GM18499 (cell line): ENCODE data around the gene SSBP3.
"Not testable (repeated sequence)": the region's sequence is repeated elsewhere in the genome, so short reads cannot be mapped to it uniquely, and the experiment has no call there.

Source experiments
- ATAC-seq: cut with Tn5 transposase; IDR thresholded peaks from one replicate; pipeline ENCODE4 v1.9.1; 2021; ENCODE audit warnings: moderate number of reproducible peaks; ENCODE audit not compliant: insufficient read depth, unreplicated experiment

Gene SSBP3

GRCh38 chr1:54396261-54396933 lies 9.8 kb downstream of the SSBP3 start:
- no peak for ATAC-seq

- ATAC-seq, result no peak
Observed at GRCh38 chr1:54395281-54395934, 10.8 kb downstream of the SSBP3 start.

- ATAC-seq, result no peak
Observed at GRCh38 chr1:54394104-54394503, 12.1 kb downstream of the SSBP3 start.

- no peak for ATAC-seq
Observed at GRCh38 chr1:54392401-54392800, 13.8 kb downstream of the SSBP3 start.

- ATAC-seq, result no peak
Observed at GRCh38 chr1:54391450-54392209, 14.6 kb downstream of the SSBP3 start.

GRCh38 chr1:54390655-54391054 lies 15.5 kb downstream of the SSBP3 start:
- ATAC-seq, result no peak

GRCh38 chr1:54389608-54390007 lies 16.6 kb downstream of the SSBP3 start:
- not testable (repeated sequence) for ATAC-seq

GRCh38 chr1:54387419-54387818 lies 18.8 kb downstream of the SSBP3 start:
- no peak for ATAC-seq

GRCh38 chr1:54385727-54386022 lies 20.5 kb downstream of the SSBP3 start:
- ATAC-seq, result no peak

- no peak for ATAC-seq
Observed at GRCh38 chr1:54384918-54385726, 21.1 kb downstream of the SSBP3 start.

GRCh38 chr1:54384471-54384870 lies 21.7 kb downstream of the SSBP3 start:
- ATAC-seq, result no peak

- ATAC-seq, result no peak
Observed at GRCh38 chr1:54381524-54381923, 24.7 kb downstream of the SSBP3 start.

- ATAC-seq, result no peak
Observed at GRCh38 chr1:54380290-54380882, 25.8 kb downstream of the SSBP3 start.

- no peak for ATAC-seq
Observed at GRCh38 chr1:54379555-54380289, 26.5 kb downstream of the SSBP3 start.

- no peak for ATAC-seq
Observed at GRCh38 chr1:54378874-54379554, 27.2 kb downstream of the SSBP3 start.

- no peak for ATAC-seq
Observed at GRCh38 chr1:54378157-54378873, 27.9 kb downstream of the SSBP3 start.

- ATAC-seq, result peak; percentile 3
Observed at GRCh38 chr1:54377040-54377691, 29.0 kb downstream of the SSBP3 start.

GRCh38 chr1:54376430-54377039 lies 29.7 kb downstream of the SSBP3 start:
- peak; percentile 53 for ATAC-seq
